NCI-H345 treated with DMSO at 0.1 percent for 48 hours (cell line): ENCODE data around the gene ADAT3.
"Not testable (repeated sequence)": the region's sequence is repeated elsewhere in the genome, so short reads cannot be mapped to it uniquely, and the experiment has no call there.

Experiments used
- DNase-seq: peaks from one replicate; lab custom pipeline; 2025; ENCODE audit not compliant: unreplicated experiment; lab: John Stamatoyannopoulos, UW

Gene ADAT3

DNA sequence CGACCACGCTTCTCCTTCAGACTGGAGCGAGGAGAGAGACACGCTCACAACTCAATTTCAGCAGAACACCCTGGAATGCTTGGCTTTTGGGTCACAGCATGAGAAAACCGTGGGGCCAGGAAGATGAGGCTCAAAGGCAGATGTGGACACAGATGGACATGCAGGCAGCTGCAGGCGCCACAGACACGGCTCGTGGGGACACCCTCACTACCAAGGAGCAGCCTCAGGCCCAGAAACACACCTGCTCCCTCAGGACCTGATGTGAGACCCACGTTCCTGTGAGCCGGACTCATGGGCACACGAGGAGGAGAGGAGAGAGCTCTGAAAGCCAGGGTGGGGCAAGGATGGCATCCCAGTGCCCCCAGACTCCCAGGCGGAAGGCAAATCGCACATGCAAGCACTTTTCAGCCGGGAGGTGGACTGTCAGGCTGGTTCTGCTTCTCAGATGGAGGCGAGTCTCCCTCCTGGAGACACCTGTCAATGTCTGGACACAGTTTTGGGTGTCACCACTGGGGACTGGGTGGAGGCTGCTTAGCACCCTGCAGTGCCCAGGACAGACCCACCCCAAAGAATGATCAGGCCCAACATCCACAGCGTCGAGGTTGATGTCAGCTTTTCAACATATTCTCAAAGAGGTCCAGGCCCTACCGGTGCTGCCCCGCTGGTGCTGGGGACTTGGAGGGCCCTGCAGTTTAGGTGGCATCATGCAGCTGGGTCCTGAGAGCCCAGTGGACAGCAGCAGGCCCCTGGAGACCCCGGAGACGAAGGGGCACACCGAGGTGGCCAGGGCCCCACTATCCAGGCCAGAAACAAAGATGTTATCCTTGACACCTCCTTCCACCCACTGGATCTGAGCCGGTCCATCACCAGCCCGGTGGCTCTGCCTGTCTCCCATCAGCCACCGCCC lies 22.2 kb upstream of the ADAT3 start:
- no peak for DNase-seq

DNA sequence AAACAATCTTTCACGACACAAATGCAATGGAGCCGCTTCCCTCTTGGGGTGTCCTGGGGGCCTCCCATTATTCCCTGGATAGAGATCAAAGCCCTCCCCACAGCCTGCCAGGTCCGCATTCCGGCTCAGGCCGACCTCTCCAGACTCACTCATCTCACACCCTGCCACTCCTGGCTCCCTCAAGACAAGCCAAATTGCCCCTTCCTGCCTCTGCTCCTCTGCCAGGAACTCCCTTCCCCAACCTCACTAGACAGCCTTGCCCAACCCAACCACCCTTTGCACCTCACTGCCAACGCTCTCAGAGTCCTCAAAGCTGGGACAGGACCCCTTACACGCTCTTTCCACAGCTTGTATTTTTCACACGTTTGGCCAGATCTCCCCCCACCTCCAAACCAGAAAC lies 21.4 kb upstream of the ADAT3 start:
- no peak for DNase-seq

DNA sequence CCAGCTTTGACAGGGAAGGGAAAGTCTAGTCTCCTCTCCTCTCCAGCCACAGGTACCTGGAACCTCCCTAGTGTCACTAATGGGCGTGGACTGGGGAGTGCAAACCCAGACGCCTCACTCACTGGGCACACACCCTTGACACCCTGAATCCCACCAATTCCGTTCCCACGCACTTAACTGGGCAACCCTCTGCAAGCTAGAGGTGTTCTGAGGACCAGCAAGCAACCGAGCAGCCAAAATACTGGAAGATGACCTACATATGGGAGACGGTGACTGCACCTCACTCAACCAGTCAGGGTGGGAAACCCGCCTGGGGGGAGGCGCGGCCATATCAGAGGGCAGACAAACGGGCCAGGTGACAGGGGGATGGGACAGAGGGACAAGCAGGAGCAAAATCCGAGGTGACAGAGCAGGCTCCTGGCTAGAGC lies 20.9 kb upstream of the ADAT3 start:
- no peak for DNase-seq

DNA sequence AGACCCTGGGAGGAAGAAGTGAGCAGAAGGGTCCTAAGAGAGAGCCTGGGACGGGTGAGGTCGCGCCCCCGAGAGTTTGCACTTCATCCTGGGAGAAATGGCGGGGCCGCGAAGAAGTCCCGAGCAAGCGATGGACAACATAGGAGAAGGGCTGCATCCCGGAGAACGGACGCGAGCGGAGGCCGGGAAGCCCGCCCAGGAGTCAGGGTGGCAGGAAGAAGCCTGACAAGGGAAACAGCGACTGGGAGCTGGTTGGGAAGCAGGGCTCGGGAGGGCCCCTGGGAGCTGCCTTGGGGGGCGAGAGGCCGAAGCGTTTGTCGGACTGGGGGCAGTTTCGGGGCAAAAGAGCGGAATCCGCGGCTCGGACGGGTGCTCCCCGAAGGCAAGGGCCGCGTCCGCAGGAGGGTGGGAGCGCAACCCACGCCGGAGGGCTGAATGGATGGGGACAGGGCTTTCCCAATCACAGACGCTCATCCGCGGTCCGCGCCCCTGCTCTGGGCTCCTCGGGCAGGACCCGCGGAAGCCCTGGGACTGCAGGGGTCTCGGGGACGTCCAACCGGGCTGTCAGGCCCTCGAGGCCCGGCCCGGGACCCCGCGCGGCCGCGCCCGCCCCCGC lies 20.4 kb upstream of the ADAT3 start:
- no peak for DNase-seq

DNA sequence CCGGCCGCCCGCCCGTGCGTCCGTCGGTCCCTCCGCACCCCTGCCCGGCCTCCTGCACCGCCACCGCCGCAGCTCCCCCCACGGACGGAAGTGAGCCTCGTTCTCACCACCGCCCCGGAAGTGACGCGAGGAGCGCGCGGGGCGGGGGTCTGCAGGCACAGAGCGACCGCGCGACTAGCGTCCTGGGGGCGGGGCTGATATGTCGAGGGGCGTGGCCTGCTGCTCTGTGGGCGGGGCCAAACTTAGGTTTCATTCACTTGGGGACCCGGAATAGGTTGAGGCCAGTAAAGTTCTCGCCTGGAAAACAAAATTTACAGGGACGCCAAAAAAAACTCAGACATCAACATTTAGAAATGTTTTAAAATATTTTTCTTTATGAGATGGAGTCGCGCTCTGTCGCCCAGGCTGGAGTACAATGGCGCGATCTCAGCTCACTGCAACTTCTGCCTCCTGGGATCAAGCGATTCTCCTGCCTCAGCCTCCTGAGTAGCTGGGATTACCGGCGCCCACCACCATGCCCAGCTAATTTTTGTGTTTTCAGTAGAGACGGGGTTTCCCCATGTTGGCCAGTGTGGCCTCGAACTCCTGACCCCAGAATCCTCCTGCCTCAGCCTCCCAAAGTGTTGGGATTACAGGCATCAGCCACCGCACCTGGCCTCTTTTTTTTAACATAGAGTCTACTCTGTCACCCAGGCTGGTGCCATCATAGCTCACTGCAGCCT lies 19.6 kb upstream of the ADAT3 start, which contains the start of gene ABHD17A:
Gene ABHD17A, minus strand, starts transcription at position 99 of the 722 bp plus-strand sequence. CDS start 3,930 bp downstream, outside the sequence.
- DNase-seq = peak; percentile 83

DNA sequence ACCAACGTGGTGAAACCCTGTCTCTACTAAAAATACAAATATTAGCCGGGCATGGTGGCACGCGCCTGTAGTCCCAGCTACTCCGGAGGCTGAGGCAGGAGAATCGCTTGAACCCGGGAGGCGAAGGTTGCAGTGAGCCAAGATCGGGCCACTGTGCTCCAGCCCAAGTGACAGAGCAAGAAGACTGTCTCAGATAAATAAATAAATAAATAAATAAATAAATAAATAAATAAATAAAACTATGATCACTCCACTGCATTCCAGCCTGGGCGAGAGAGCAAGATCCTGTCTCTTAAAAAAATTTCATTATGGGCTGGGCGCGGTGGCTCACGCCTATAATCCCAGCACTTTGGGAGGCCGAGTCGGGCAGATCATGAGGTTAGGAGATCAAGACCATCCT lies 18.8 kb upstream of the ADAT3 start:
- not testable (repeated sequence) for DNase-seq

DNA sequence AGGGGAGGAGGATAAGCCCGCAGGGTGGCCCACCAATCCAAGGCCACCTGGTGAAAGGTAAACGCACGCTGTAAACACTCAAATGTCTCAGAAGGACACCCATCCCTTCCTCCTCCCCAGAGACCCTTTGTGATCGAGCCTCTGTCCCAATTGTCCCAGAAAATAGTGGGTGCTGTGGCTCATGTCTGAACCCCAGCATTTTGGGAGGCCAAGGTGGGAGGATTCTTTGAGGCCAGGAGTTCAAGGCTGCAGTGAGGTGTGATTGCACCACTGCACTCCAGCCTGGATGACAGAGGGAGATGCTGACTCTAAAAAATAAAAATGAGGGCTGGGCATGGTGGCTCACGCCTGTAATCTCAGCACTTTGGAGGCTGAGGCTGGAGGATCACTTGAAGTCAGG lies 16.8 kb upstream of the ADAT3 start:
- DNase-seq = no peak

DNA sequence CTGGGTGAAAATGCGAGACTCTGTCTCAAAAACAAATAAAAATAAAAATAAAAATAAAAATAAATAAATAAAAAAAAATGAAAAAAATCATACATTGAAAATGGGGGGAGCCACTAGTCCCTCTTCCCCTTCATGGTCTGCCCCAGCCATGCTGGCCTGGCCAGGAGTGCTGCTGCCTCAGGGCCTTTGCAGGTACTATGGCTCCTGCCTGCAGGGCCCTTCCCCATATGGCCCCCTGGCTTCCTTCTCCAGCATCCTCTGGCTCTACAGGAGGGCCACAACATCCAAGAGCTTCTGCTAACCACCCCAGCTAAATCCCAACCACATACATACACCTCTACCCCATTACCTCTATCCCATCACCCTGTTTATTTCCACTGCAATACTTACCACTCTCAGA lies 15.3 kb upstream of the ADAT3 start:
- no peak for DNase-seq

DNA sequence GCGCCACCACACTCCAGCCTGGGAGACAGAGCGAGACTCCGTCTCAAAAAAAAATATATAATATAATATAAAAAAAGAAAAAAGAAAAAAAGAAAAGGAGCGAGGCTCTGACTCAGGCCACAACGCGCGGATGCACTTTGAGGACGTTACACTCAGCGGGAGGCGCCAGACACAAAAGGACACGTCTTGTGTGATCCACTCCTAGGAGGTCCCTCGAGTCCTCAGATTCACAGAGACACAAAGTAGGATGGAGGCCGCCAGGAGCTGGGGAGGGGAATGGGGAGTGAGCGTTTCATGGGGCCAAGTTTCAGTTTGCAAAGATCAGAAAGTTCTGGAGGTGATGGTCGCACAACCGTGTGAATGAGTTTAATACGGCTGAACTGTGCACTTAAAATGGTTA lies 11.4 kb upstream of the ADAT3 start:
- no peak for DNase-seq

DNA sequence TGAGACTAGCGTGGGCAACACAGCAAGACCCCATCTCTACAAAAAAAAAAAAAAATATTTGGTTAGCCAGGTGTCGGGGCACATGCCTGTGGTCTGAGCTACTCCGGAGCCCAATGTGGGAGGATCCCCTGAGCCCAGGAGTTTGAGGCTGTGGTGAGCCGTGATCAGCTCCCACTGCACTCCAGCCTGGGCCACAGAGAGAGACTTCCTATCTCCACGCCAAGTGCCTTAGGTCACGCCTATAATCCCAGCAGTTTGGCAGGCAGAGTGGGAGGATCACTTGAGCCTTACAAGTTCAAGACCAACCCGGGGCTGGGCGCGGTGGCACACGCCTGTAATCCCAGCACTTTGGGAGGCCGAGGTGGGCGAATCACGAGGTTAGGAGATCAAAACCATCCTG lies 8.7 kb upstream of the ADAT3 start:
- DNase-seq = no peak

DNA sequence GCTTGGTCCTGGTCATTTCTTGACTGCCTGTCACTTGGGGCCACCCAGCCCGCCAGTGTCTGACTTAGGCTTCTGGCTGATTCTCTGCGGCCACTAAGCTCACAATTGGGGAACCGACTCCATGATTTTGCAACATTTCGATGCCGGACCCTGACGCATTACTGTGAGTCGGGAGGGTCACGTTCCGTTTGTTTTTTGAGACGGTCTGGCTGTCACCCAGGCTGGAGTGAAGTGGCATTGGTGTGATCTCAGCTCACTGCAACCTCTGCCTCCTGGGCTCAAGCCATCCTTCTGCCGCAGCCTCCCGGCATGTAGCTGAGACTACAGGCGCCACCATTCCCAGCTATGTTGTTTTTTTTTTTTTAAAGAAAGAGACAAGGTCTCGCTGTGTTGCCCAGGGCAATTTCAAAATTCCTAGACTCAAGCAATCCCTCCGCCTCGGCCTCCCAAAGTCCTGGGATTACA lies 3.2 kb upstream of the ADAT3 start:
- DNase-seq = no peak

DNA sequence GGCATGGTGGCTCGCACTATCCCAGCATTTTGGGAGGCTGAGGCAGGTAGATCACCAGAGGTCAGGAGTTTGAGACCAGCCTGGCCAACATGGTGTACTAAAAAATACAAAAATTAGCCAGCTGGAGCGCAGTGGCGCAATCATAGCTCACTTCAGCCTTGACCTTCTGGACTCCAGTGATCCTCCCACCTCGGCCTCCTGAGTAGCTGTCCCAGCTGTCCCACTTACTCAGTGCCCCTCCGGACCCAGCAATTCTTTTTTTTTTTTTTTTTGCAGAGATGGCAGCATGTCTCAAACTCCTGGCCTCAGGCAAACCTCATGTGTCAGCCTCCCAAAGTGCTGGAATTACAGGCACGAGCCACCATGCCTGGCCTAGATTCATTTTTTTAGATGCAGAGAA lies 2.3 kb upstream of the ADAT3 start:
- DNase-seq = no peak

DNA sequence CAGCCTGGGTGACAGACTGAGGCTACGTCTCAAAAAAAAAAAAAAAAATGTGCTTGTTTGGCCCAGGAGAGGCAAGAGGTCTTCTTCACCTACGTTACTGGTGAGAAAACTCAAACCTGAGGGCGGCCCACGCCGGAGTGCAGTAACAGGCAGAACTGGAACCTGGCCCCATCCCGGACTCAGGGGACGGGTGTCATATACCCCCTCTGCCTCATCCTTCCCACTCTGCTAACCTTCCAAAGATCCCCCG lies 414 bp upstream of the ADAT3 start:
- DNase-seq = no peak

DNA sequence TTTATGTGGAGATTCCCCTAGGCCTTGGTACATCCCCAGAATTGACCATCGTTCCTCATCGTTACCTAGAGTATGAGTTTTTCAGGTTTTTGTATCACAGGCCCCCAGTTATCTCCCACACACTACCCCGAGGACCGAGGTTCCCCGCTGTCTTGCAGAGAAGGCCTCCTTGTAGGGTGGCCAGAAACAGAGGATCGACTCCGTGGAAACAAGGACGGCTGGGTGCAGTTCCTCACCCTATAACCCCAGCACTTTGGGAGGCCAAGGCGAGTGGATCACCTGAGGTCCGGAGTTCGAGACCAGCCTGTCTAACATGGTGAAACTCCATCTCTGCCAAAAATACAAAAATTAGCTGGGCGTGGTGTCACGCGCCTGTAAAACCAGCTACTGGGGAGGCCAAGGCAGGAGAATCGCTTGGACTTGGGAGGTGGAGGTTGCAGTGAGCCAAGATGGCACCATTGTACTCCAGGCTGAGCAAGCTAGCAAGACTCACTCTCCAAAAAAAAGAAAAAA lies 720 bp downstream of the ADAT3 start:
- DNase-seq = no peak

DNA sequence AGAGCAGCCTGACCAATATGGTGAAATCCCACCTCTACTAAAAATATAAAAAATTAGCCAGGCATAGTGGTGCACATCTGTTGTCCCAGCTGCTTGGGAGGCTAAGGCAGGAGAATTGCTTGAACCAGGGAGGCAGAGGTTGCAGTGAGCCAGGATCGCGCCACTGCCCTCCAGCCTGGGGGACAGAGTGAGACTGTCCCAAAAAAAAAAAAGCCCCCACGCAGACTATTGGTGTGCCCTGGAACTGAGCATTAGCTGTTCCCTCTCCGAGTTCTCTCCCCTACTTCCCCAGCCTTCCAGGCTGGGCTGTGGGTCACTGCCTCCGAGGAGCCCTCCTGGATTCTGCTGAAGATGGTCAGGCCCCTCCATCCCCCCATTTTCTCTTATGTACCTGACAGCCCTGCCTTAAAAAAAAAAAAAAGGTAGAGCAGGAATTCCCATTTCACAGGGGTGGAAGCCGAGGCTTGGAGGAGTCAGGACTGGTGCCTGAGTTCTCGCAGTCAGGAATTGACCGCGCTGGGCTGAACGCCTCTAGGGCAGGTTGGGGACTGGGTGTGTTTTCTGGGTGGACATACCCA lies 1.9 kb downstream of the ADAT3 start:
- no peak for DNase-seq

DNA sequence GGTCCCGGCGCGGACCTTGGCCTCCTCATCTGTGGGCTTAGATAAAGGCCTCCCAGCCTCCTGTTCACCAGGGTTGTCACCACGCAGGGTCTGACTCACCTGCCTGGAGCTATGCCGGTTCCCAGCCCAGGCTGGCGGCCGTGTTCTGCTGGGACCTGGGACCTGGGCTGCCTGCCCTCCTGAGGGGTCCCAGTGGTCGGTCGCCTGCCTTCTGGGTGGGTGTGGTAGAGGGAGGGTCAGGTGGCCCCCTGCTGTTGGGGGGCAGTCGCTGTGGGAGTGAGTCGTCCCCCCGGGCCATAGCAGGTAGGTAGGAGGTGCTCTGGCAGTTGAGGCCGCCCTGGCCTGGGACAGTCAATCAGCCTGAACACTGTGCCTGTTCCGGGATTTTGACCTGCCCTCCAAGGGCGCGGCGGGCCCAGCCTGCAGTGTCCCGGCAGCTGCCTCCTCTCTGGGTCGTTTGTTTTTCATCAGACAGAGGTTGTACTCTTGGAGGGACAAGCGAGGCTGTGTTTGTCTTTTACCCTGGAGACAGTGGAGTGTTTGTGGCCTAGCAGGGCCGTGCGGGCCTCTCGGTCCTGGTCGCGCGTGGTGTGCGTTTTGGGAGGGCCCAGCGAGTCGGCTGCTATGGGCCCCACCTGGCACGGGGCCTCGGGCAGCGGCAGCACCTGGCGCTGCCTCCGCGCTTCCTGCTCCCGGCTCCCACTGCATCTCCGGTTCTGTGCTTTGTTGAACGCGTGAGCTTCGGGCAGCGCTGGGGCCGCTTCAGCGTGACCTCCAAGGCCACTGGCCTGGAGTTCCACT lies 2.6 kb downstream of the ADAT3 start:
- no peak for DNase-seq

DNA sequence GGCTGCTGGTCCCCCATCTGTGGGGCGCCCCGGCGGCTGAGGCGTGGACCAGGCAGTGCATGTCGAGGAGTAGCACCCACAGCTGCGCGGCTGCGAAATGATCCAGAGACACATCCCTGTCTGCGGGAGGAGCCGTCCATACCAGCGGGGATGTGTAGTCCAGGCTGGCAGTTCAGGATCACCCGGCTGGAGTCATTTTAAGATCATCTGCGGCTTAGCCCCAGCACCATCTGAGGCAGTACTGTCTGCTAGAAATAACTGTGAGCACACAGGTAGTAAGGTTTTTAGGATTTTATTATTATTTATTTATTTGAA lies 3.1 kb downstream of the ADAT3 start:
- DNase-seq = no peak

DNA sequence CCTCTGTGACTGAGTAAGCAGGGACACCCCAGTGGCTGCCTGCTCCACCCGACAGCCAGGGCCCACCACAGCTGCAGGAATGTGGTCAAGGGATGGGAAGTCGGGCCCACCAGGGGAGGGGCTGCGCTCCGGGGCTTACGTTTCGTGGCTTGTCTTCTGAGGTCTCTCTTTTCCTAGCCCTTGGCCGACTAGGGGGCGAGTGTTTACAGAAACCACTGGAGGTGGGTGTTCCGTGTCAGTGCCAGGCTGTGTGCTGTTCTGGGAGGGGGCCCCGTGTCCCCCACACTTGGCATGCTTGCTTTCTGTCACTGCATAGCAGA lies 4.5 kb downstream of the ADAT3 start:
- DNase-seq = no peak

DNA sequence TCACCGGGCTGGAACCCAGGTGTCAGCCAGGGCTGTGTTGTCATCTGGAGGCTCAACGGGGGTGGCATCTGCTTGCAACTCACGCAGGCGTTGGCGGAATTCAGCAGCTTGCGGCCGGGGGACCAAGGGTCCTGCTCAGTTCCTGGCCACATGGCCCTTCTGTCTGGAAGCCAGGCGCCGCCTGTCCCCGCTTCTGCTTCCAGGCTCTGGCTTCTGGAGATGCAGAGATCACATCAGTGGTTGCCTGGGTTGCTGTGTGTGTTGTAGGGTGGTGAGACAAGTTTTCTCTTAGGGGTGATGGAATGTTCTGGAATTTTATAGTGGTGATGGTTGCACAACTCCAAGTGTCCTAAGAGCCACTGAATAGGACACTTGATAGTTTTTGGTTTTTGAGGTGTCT lies 5.0 kb downstream of the ADAT3 start:
- DNase-seq = no peak

DNA sequence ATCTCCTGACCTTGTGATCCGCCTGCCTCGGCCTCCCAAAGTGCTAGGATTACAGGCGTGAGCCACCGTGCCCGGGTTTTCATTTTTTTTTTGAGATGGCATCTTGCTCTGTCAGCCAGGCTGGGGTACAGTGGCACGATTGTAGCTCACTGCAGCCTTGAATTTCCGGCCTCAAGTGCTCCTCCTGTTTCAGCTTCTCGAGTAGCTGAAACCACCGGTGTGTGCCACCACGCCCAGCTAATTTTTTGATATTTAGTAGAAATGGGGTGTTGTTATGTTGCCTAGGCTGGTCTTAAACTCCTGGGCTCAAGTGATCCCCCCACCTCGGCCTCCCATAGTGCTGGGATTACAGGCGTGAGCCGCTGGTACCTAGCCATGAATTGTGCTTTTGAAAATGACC lies 5.9 kb downstream of the ADAT3 start:
- DNase-seq = no peak

DNA sequence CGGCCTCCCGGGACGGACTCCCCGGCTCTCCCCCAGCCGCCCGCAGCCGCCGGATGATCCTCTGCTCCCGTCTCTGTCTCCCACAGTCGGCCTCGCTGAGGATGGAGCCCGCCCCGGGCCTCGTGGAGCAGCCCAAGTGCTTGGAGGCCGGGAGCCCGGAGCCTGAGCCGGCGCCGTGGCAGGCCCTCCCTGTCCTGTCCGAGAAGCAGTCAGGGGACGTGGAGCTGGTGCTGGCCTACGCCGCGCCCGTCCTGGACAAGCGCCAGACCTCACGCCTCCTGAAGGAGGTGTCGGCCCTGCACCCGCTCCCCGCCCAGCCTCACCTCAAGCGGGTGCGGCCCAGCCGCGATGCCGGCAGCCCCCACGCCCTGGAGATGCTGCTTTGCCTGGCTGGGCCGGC lies 6.8 kb downstream of the ADAT3 start:
- DNase-seq = no peak
